ENCODE measurements around the gene DAD1. TPM values are rescaled to one million over a fixed set of nuclear protein-coding genes. Genes with fewer than 3 reads are reported as not detected.

DAD1 gene
- total RNA-seq, 2 donors from 2014 or later = 250 to 251 TPM

GRCh38 chr14:22549324-22549962 is 39.6 kb downstream of the DAD1 start:
- Histone ChIP-seq H3K4me1 (peaks cover 0 to 36% of the 10 kb centered on the region in 2 donors), H3K36me3 (peaks cover 4% of the 10 kb centered on the region), H3K27ac (no peak overlapping the region), H3K27me3 (no peaks in the 10 kb centered on the region), H3K9me3 (no peaks in the 10 kb centered on the region), H3K4me3 (no peak overlapping the region)
- no peak for DNase-seq (ENCODE audit: low spot score)
- no peak for TF ChIP-seq CTCF (IDR thresholded peaks at IDR 0.05)

- TF ChIP-seq CTCF (IDR thresholded peaks at IDR 0.05) = no peak
- Histone ChIP-seq H3K9me3 (no peaks in the 10 kb centered on the region), H3K27ac (peak overlapping the region; percentile 66 to 70), H3K27me3 (no peaks in the 10 kb centered on the region), H3K4me1 (peaks cover 0 to 36% of the 10 kb centered on the region in 2 donors), H3K4me3 (no peak overlapping the region), H3K36me3 (peaks cover 4% of the 10 kb centered on the region)
- no peak for DNase-seq (ENCODE audit: low spot score)
Observed at GRCh38 chr14:22547948-22548750, 40.9 kb downstream of the DAD1 start.

GRCh38 chr14:22547313-22547947 is 41.6 kb downstream of the DAD1 start:
- Histone ChIP-seq H3K27ac (peak overlapping the region; percentile 66 to 70), H3K9me3 (no peaks in the 10 kb centered on the region), H3K27me3 (no peaks in the 10 kb centered on the region), H3K4me1 (peaks cover 0 to 36% of the 10 kb centered on the region in 2 donors), H3K36me3 (peaks cover 4% of the 10 kb centered on the region), H3K4me3 (no peak overlapping the region)
- no peak for TF ChIP-seq CTCF (IDR thresholded peaks at IDR 0.05)
- DNase-seq (ENCODE audit: low spot score) = no peak

- Histone ChIP-seq H3K4me3 (no peak overlapping the region), H3K27ac (peak overlapping the region; percentile 66 to 70), H3K27me3 (no peaks in the 10 kb centered on the region), H3K4me1 (peaks cover 0 to 36% of the 10 kb centered on the region in 2 donors), H3K36me3 (no peaks in the 10 kb centered on the region), H3K9me3 (no peaks in the 10 kb centered on the region)
- DNase-seq (ENCODE audit: low spot score) = no peak
- no peak for TF ChIP-seq CTCF (IDR thresholded peaks at IDR 0.05)
Observed at GRCh38 chr14:22546722-22547071, 42.3 kb downstream of the DAD1 start.

- Histone ChIP-seq H3K4me3 (no peak overlapping the region), H3K4me1 (peaks cover 0 to 36% of the 10 kb centered on the region in 2 donors), H3K27ac (peak overlapping the region; percentile 66 to 70), H3K9me3 (no peaks in the 10 kb centered on the region), H3K27me3 (no peaks in the 10 kb centered on the region), H3K36me3 (no peaks in the 10 kb centered on the region)
- no peak for DNase-seq (ENCODE audit: low spot score)
- no peak for TF ChIP-seq CTCF (IDR thresholded peaks at IDR 0.05)
Observed at GRCh38 chr14:22545842-22546721, 42.9 kb downstream of the DAD1 start.
